ENCODE data around the gene GUCY2F.

GUCY2F gene

GRCh38 chrX:109481986-109482385, at the start of gene GUCY2F:
Gene GUCY2F, minus strand, starts transcription at chrX:109482086. Its CDS starts 6,150 bp downstream, at chrX:109475936.
- DNase-seq, result no peak

DNA sequence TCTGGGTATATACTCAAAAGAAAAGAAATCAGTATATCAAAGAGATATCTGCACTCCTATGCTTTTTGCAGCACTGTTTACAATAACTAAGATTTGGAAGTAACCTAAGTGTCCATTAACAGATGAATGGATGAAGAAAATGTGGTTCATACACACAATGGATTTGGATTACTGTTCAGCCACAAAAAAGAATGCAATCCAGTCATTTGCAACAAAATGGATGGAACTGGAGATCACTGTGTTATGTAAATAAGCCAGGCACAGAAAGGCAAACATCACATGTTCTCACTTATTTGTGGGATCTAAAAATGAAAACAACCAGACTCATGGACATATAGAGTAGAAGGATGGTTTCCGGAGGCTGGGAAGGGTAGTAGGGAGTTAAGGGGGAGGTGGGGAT, 37.1 kb upstream of the GUCY2F start:
- DNase-seq, result no peak

- no peak for DNase-seq
Observed at GRCh38 chrX:109511113-109511512, 29.2 kb upstream of the GUCY2F start.

DNA sequence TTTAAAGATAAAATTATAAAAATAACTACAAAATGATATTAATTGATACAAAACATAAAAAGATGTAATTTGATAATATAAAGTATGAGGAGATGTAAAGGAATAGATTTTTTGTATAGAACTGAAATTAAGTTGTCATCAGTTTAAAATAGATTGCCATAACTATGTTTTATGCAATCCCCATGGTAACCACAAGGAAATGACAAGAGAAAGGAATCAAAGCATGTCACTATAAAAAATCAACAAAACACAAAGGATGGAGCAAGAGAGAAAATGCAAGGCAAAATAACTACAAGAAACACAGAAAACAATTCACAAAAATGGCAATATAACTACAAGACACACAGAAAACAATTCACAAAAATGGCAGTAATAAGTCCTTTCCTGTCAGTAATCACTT, 27.0 kb upstream of the GUCY2F start:
- no peak for DNase-seq

GRCh38 chrX:109501176-109501575, 19.3 kb upstream of the GUCY2F start:
- DNase-seq, result no peak

- DNase-seq, result no peak
Observed at GRCh38 chrX:109498434-109498833, 16.5 kb upstream of the GUCY2F start.

DNA sequence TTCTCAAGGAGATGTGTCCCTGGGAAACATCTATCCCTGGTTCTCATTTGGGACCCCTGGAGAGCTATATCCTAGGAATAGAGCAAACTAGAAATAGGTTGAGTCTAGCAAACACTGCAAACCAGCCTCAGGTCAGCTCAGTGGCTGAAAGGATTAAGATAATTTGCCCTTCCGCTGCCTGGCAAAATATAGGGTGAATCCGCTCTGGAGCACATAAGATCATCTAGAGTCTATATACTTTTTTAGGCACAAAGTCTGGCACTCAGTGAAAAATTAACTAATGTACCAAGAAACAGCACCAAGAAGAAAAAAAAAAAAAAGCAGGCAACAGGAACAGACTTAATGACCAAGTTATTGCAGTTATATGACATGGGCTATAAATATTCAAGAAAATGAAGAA, 7.3 kb upstream of the GUCY2F start:
- DNase-seq, result no peak

DNA sequence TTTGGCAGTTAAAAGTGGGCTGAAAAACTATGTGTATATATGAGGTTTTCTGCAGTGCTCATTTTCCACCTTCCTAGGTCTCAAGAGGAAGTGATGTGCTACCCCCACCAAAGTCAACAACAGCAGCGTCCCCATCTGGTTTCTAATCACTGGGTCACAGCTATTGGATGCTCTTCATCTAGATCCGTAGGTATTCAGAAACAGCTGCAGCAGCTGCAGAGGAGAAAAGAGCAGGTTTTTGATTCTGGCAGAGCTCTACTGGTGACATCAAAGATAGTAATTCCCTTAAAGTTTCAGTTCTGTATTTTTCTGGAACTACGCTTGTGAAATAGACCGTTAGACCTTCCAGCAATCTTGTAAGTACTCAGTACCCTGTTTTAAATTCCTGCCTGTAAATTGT, 5.8 kb upstream of the GUCY2F start:
- no peak for DNase-seq

DNA sequence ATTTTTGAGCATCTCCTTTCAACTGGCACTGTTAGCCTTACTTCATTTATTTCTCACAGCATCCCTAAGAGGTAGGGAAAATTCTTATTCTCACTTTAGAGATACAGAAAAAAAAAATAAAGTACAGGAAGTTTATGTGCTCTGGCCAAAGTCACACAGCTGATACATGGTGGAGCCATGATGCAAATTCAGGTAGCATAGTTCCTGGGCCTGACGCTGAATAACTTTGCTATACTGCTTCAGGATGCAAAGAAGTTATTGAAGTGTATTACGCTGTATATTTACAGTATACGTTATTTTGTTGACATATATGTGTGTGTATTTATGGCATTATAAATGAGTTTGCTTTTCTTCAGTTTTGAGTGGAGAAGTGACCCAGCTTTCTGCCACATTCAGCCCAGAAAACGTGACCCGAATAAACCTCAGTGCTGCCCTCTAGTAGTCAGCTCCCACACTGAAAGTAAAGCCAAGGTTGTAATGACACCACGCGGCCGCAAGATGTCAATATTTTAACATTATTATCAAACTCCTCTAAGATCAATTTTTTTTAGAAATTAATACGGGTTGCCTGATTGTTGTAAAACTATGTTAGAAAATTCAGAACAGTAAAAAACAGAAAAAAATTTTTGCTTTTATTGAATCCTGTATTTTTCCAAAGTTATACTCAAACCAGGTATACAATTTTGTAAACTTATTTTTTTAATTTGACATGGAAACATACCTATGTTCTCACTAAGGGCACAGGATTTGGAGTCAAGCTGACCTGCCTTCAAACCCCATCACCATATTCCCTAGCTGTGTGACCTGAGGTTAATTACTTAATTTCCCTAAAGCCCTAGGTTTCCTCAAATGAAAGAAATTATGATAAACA, 3.8 kb upstream of the GUCY2F start:
- DNase-seq, result no peak

DNA sequence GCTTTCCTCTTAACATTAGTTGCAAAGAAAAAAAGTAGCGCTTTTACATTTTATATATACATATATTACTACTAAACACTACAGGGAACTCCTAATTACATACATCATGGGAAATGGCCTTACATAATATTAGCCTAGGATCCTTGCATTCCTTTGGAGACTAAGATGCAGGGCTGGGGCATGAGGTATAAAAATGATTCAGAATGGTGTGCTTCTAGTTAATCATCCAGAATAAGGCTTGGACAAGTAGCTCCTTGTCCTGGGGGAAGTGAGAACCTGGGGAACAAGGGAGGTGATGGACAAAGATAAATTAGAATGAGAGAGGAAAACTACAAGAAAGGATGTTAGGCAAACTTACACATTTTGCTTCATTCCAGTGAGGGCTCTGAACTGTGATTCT, 3.0 kb upstream of the GUCY2F start:
- no peak for DNase-seq

DNA sequence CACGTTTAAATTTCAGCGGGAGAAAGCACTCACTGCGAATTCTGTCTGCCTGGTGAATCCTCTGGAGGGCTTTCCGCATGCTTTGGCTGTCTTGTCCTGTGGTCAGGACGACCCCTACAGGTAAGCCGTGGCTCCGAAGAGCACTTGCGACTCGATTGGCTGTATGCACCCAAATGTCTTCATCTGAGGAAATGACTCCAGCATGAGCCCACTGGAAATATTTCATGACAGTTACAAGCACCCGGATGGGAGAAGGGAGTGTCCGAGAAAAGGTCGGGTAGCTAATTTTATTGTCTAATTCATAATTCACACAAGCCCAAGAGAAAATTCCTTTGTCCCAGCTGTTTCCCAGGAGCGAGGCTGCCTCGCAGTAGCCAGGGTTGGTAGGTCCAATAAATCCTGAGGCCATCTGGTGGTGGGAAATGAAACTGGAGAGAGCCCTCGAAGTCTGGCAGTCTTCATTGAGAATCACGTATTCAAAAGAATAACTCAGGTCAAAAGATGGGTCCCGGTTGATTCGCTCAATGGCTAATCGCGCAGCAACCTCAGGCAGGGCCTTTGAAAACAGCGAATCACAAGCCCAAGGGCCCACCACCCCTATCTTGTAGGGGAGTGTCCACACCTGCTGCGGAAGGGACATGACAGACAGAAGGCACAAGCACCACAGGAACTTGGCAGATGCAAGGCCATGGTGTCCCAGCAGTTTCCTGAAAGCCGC, 6.6 kb downstream of the GUCY2F start:
- DNase-seq, result peak; percentile 22

- DNase-seq, result no peak
Observed at GRCh38 chrX:109472939-109473735, 8.7 kb downstream of the GUCY2F start.

GRCh38 chrX:109464231-109464630, 17.7 kb downstream of the GUCY2F start:
- DNase-seq, result no peak

DNA sequence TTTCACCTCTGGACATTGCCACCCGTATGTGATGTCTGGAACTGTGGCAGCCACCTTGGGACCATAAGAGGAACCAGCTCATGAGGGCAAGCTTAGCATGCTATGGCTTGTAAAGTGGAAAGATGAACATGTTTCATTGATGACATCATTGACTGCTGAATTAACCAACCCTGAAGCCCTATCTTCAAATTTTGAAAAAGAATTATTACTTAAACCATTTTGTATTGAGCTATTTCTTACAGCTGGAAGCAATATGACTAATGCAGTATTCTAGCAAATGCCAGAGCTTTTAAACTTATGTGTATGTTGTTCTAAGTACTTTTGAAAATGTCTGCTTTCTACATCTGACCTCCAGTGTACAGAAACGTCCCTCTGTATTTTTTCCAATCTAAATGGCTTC, 18.1 kb downstream of the GUCY2F start:
- DNase-seq, result no peak

DNA sequence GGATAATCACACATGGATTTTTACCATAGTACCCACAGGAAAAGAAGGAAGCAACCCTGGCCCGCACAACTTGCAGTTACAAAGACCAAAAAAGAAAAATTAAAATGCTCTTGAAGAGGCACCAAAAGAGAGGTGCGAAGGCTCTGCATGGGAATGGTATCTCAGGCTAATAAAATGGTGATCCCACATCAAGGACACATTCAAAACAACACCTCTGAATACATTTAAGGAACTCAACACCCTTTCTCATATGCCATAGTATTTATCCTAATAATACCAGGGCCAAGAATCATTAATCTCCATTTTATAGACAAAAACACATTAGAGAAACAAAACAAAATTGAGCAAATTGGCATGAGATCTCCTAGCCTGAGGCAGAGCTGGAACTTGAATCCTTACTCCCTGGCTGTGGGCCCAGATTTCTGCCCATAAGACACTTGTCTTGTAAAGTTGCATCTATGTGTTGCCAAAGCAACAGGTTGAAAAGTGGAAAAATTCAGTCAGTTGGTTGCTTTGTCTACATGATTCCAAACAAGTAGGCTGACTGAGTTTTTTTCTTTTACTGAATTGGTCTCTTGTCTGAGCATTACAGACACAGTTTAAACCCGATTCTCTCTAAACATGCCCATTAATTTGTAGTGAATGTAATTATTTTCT, 33.5 kb downstream of the GUCY2F start:
- DNase-seq, result no peak

- no peak for DNase-seq
Observed at GRCh38 chrX:109441266-109441665, 40.6 kb downstream of the GUCY2F start.

DNA sequence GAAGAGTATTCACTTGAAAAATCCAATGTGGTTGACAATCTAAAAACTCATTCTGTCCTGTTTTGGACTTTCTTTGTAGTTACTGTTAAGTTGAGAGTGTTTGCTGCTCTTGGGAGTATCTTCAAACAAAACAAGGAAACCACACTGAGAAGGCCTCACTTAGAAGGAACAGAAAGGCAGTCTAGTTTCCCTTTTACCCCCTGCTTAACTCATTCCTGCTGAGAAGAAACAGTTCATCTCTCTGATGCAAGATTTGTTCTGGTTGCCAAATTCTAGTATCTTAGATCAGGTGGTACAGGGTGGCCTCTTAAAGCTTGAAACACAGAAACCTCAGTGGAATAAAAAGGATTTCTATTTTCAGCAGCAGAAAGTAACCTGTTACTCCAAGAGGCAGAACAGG, 41.4 kb downstream of the GUCY2F start:
- DNase-seq, result no peak

DNA sequence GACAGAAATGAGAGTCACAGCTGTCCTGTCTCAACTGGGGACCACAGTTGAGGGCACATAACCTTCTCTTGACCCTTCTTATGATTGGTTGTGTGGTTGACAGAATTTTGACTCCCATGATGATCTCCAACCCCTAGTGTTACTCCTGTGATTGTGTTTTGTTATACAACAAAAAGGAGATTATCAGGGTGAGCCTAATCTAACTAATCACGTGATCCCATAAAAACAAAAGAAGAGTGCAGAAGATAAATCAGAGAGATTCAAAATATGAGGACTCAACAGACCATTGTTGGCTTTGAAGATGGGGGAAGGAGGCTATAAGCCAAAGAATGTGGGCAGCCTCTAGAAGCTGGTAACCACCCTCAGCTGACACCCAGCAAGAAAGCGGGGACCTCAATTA, 72.7 kb downstream of the GUCY2F start:
- DNase-seq, result no peak

GRCh38 chrX:109403922-109404321, 78.0 kb downstream of the GUCY2F start:
- DNase-seq, result no peak

- no peak for DNase-seq
Observed at GRCh38 chrX:109399831-109400230, 82.1 kb downstream of the GUCY2F start.

- no peak for DNase-seq
Observed at GRCh38 chrX:109398833-109399232, 83.1 kb downstream of the GUCY2F start.

GRCh38 chrX:109398061-109398460, 83.8 kb downstream of the GUCY2F start:
- DNase-seq, result no peak

GRCh38 chrX:109393859-109394258, 88.0 kb downstream of the GUCY2F start:
- no peak for DNase-seq
